Stimulated activated CD4-positive, alpha-beta T cell treated with anti-CD3 and anti-CD28 coated beads, TNF-alpha, amount 100 ng/mL, for 1 hour (primary cell): Measurements from ENCODE around the gene BTAF1.
"Not testable (repeated sequence)": the region's sequence is repeated elsewhere in the genome, so short reads cannot be mapped to it uniquely, and the experiment has no call there.

Experiments used
- DNase-seq, 3 donors: peaks; one replicate each; pipeline ENCODE4 v3.0.0-alpha.2; 2020; ENCODE audit warnings: low read depth in 3 of 3, low spot score in 1 of 3

BTAF1 gene

DNA sequence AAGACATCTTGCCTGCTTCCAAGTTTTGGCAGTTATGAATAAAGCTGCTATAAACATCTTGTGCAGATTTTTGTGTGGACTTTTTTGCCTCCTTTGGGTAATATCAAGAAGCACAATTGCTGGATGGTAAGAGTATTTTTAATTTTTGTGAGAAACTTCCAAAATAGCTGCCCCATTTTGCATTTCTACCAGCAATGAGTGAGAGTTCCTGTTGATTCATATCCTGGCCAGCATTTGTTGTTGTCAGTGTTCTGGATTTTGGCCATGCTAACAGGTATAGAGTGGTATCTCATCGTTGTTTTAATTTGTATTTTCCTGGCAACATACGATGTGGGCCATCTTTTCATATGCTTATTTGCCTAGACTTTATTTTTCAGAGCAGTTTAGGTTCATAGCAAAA lies 53.9 kb downstream of the BTAF1 start:
- no peak for DNase-seq

- DNase-seq: no peak
These were observed 55.0 kb downstream of the BTAF1 start for GRCh38 chr10:91978585-91978984.

- DNase-seq: no peak
These were observed 56.7 kb downstream of the BTAF1 start for GRCh38 chr10:91980319-91980718.

GRCh38 chr10:91983416-91983815 lies 59.8 kb downstream of the BTAF1 start:
- no peak for DNase-seq

DNA sequence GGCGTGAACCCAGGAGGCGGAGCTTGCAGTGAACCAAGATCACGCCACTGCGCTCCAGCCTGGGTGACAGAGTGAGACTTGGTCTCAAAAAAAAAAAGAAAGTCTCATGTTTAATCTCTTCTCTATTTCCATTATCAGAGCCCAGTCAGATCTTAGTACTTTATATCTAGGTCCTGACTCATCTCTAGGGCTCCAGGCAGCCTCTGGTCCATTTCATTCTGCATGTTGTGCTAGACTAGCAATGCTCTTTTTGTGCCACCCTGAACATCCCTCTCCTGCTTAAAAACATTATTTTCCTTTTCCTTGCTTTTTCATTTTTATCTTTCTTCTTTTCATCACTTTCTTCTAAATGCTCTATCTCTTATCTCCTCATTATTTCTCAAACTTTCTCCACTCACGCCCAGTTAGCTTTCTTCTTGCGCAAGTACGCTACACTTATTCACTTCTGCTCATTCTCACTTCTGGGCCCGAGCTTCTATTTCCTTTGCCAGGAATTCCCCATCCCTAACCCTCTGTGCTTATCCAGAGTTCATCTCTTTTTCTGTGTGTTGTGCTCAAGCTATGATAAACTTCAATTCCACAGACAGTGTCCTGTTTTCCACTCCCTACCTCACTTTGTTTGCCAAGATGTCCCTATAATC lies 63.9 kb downstream of the BTAF1 start:
- DNase-seq: no peak

- DNase-seq: no peak
These were observed 68.5 kb downstream of the BTAF1 start for GRCh38 chr10:91992031-91992430.

DNA sequence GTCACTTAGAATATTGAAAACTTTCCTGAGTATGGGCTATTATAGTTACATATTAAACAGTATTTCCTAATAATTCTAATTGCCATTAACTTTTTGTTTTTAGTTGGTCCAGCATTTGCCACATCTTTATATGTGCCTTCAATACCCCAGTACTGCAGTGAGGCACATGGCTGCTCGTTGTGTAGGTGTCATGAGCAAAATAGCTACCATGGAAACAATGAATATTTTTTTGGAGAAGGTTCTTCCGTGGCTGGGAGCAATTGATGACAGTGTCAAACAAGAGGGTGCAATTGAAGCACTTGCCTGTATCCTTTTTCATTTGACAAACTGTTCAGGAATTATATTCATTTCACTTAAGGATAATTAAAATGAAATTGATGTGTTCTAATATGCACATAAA lies 72.7 kb downstream of the BTAF1 start:
- no peak for DNase-seq

DNA sequence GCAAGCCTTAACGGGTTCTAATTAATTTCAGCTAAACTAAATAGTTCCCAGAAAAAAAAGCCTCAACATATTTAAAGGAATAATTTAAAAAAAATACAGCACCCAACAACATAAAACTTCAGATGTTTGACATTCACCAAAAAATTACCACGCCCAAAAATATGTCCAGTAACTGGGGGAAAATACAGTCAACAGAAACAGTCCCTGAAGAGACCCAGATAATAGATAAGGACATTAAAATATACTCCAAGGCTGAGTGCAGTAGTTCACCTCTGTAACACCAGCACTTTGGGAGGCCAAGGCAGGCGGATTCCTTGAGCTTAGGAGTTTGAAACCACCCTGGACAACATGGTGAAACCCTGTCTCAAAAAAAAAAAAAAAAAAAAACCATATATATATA lies 78.0 kb downstream of the BTAF1 start:
- DNase-seq: no peak

DNA sequence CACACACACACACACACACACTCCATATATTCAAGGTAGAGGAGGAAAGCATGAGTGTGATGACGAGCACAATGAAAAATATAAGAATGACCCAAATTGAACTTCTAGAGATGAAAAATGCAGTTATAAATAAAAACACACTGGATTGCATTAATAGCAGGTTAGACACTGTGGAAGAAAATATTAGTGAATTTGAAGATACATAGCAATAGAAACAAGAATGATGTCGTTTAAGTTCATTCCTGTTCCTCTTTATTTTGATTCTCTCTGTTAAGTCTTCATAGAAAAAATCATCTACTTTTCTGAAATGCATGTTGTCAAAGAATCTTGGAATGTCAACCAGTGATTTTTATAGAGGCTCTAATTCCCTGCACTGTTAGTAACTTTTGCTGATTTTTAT lies 78.4 kb downstream of the BTAF1 start:
- DNase-seq: no peak

DNA sequence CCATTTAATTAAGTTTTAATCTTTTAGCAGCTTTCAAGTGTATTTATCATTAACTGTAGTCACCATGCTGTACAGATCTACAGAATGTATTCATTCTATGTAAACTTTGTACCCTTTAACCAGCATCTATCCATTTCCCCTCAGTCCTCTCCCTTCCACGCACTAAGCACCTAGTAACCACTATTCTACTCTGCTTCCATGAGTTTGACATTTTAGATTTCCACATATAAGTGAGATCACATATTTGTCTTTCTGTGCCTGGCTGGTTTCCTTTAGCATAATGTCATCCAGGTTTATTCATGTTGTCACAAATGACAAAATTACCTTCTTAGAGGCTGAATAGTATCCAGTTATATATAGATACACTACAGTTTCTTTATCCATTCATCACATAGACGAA lies 79.7 kb downstream of the BTAF1 start:
- DNase-seq: no peak

DNA sequence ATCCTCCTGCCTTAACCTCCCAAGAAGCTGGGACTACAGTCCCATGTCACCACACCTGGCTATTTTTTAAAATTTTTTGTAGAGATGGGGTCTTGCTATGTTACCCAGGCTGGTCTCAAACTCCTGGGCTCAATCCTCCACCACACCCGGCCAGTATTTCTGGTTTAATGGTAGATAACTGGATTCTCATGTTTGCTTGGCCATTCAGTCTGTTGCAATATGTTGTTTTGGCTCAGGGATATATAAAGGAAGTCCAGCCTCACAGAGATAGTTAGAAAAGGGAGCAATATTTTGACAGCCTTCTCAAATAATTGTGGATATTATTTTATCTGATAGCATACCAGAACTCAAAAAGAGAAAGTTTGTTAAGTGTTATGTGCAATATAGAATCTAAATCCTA lies 82.4 kb downstream of the BTAF1 start:
- DNase-seq: no peak

DNA sequence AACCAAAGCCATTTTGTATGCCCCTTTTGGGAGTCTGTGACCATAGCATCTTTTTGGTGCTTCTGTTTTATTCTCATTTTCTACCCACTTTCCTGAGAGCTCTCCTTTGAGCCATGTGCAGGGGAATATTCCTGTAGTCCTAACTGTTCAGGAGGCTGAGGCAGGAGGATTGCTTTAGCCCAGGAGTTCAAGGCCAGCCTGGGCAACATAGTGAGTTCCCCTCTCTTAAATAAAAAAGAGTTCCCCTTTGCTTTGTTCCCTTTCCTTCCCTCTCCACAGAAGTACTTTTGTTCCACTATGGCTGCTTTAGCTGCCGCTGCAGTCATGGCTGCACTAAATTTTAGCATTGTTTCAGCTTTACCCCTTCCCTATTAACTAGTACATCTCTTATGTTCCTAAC lies 85.9 kb downstream of the BTAF1 start:
- no peak for DNase-seq

DNA sequence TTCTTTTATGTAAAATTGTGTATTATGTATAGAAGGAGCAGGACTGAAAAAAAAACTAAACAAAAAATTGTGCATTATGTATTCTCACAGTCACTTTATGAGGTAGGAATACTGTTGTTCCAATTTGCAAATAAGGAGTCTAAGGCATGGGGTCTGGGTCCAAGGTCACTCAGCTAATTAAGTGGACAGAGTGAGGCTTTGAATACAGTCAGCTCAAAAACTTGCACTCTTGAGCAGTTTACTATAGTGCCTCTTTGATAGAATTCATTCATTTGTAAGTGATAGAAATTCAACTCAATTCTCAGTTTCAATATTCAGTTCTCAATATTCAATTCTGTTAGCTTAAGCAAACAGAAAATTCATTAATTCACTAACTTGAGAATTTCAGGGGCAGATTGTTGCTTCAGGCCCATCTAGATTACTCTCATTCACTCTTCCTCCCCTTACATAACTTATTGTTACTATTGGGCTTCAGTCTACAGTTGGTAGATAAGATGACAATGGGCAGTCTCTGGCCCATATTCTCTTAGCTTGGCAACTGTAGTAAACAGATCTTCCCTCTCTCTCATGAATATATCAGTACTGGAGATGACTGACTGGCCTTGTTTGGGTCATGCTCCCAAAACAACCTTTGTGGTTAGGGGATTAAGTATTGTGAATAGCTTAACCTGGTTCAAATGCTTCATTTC lies 86.6 kb downstream of the BTAF1 start:
- DNase-seq: no peak

- DNase-seq: no peak
These were observed 88.1 kb downstream of the BTAF1 start for GRCh38 chr10:92011560-92012214.

DNA sequence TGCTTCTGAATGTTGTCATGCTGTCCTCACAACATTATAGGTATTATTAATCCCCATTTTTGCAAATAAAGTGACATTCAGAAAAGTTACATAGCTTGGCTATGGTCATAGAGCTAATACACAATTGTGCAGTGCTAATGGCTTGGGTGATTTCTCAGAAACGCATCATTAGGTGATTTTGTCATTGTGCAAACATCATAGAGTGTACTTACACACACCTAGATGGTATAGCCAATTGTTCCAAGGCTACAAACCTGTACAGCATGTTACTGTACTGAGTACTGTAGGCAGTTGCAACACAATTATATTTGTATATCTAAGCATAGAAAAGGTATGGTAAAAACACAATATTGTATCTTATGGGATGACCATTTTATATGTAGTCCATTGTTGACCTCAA lies 91.0 kb downstream of the BTAF1 start:
- no peak for DNase-seq

GRCh38 chr10:92024700-92025099 lies 101.1 kb downstream of the BTAF1 start:
- no peak for DNase-seq

DNA sequence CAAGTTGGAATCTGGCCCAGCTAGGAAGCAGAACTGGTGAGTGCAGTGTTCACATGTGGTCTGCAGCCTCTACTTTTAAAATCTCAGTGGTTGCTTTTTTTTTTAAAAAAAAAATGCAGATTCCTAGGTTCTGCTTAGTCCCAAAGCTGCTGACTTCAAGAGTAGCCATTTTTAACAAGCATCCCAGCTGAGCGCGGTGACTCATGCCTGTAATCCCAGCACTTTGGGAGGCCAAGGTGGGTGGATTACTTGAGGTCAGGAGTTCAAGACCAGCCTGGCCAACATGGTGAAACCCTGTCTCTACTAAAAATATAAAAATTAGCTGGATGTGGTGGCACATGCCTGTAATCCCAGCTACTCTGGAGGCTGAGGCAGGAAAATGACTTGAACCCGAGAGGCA lies 101.8 kb downstream of the BTAF1 start:
- DNase-seq: not testable (repeated sequence)

GRCh38 chr10:92027141-92027540 lies 103.6 kb downstream of the BTAF1 start:
- no peak for DNase-seq

- no peak for DNase-seq
These were observed 108.0 kb downstream of the BTAF1 start for GRCh38 chr10:92031580-92031979.

DNA sequence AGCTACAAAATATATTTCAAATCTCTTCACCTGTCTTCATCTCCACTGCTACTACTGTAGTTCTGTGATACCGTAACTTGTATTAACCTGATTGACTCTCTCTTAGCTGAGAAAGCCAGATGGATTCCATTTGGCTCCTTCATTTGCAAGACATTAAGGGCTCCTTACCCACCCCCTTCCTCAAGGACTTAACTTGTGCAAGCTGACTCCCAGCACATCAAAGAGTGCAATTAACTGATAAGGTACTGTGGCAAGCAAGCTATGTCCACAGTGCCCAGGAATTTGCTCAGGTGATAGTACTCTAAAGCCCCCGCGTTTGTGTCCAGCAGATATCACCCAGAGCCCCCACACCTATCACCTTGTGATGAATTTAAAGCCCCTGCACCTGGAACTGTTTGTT lies 109.5 kb downstream of the BTAF1 start:
- DNase-seq: not testable (repeated sequence)

DNA sequence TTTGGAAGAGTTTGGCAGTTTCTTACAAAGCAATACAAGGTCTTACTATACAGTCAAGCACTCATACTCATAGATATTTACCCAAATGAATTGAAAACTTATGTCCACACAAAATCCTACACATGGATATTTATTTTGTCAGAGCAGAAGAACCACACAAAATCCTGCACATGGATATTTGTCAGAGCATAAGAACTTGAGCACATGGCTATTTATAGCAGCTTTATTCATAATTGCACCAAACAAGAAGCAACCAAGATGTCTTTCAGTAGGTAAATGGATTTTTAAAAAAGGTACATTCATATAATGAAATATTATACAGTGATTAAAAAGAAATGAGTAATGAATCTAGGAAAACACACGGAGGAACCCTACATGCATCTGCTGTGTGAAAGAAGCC lies 115.4 kb downstream of the BTAF1 start:
- no peak for DNase-seq

DNA sequence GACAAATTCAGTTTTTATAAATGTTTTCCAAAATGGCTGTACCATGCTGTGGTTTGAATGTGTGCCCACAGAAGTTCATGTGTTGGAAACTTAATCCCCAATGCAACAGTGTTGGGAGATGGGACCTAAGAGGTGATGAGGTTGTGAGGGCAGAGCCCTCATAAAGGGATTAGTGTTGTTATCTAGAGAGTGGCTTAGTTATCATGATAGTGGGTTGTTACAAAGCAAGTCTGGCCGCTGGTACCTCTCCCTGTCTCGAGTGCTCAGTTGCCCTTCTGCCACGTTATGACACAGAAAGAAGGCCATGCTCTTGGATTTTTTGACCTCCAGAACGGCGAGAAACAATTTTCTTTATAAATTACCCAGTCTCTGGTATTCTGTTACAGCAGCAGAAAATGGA lies 119.0 kb downstream of the BTAF1 start:
- DNase-seq: no peak

DNA sequence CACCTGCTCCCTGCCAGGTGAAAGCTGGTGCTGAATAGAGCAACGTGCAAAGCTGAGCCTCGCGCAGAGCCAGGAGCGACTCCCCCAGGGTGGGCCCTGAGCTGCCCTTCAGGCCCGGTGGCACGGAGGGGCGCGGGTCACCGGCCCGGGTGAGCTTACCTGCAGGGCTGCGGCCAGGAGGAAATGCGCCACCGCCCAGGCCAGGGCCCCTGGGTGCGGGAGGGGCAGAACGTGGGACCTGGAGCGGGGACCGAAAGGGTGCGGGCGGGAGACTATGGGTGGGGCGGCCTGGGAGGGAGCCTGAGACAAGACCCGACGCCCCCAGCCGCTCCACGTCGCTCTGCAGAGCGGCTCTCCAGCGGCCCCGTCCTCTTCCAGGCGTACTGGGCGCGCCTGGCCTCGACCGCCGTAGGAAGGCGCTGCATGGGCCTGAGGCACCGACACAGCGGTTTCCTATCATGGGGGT lies 122.1 kb downstream of the BTAF1 start:
- no peak for DNase-seq
